ENCODE results near the gene RAMP2.
"Not testable (repeated sequence)": the region's sequence is repeated elsewhere in the genome, so short reads cannot be mapped to it uniquely, and the experiment has no call there.

Gene RAMP2, protein sequence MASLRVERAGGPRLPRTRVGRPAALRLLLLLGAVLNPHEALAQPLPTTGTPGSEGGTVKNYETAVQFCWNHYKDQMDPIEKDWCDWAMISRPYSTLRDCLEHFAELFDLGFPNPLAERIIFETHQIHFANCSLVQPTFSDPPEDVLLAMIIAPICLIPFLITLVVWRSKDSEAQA

GRCh38 chr17:42760652-42761581, at the start of gene RAMP2:
Gene RAMP2 (plus strand): TSS chr17:42761227. CDS start chr17:42761262, 35 bp downstream.
- H3K9ac ChIP-seq (ENCODE audit: low read length) = no peak within 1 kb of the TSS

DNA sequence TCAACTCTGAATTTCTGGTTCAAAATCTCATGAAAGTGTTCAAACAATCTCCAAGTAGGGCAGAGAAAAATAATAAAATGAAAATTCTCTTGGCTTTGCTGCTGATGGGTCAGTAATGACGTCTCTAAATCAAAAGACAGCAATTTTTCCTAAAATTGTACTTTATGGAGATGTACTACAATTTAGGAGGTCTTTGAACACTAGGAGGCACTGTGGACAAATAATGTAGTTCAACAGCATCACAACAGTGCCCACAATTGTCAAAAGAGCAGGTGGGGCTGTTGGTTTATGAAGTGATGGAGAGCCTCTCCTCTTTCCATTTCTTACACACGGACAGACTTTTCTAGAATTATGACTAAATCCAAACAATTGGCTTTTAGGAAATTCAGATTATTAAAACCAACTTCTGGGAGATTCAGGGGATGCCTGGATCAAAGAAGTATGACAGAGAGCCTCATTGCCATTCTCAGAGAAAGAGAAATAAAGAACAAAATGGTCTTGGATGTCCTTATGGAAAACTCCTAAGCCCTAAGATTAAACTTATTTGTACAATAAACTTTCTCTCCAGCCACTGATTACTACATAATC, 39.9 kb upstream of the RAMP2 start:
- Histone ChIP-seq H3K9ac (ENCODE audit: low read length) (no peak overlapping the region), H3K9me3 (ENCODE audit: control insufficient read depth, low read depth, low read length) (no peaks in the 10 kb centered on the region), H3K27ac (ENCODE audit: low read length) (no peak overlapping the region), H3K4me1 (ENCODE audit: control insufficient read depth, low read depth, low read length) (no peaks in the 10 kb centered on the region), H3K27me3 (ENCODE audit: control insufficient read depth, insufficient read depth, low read length) (no peaks in the 10 kb centered on the region), H3K36me3 (ENCODE audit: control insufficient read depth, low read depth, low read length) (peaks cover 56% of the 10 kb centered on the region), H3K4me3 (ENCODE audit: low read length) (no peak overlapping the region)

More at GRCh38 chr17:42760652-42761581, at the start of gene RAMP2:
- Histone ChIP-seq H3K4me3 (ENCODE audit: low read length) (peak within 1 kb of the TSS; percentile 69), H3K36me3 (ENCODE audit: control insufficient read depth, low read depth, low read length) (no peaks in the 10 kb centered on the region), H3K4me1 (ENCODE audit: control insufficient read depth, low read depth, low read length) (peaks cover 14% of the 10 kb centered on the region), H3K27ac (ENCODE audit: low read length) (no peak within 1 kb of the TSS), H3K9me3 (ENCODE audit: control insufficient read depth, low read depth, low read length) (no peaks in the 10 kb centered on the region), H3K27me3 (ENCODE audit: control insufficient read depth, insufficient read depth, low read length) (peaks cover 30% of the 10 kb centered on the region)

GRCh38 chr17:42723636-42724035, 37.4 kb upstream of the RAMP2 start:
- Histone ChIP-seq H3K9ac (ENCODE audit: low read length) (no peak overlapping the region), H3K9me3 (ENCODE audit: control insufficient read depth, low read depth, low read length) (no peaks in the 10 kb centered on the region), H3K4me1 (ENCODE audit: control insufficient read depth, low read depth, low read length) (no peaks in the 10 kb centered on the region), H3K27ac (ENCODE audit: low read length) (no peak overlapping the region), H3K4me3 (ENCODE audit: low read length) (no peak overlapping the region), H3K36me3 (ENCODE audit: control insufficient read depth, low read depth, low read length) (peaks cover 45% of the 10 kb centered on the region), H3K27me3 (ENCODE audit: control insufficient read depth, insufficient read depth, low read length) (no peaks in the 10 kb centered on the region)

DNA sequence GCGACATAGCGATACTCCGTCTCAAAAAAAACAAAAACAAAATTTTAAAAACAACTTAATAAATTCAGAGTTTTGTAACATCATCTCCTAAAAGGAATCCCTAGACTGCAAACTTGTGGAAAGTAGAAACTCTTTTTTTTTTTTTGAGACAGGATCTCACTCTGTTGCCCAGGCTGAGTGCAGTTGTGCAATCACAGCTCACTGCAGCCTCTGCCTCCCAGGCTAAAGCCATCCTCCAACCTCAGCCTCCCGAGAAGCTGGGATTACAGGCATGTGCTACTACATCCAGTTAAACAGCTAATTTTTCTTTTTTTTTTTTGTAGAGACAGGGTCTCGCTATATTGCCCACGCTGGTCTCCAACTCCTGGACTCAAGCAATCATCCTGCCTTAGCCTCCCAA, 35.9 kb upstream of the RAMP2 start:
- Histone ChIP-seq H3K36me3 (ENCODE audit: control insufficient read depth, low read depth, low read length) (peaks cover 40% of the 10 kb centered on the region), H3K4me1 (ENCODE audit: control insufficient read depth, low read depth, low read length) (no peaks in the 10 kb centered on the region)

GRCh38 chr17:42740699-42741098, 20.3 kb upstream of the RAMP2 start:
- Histone ChIP-seq H3K9ac (ENCODE audit: low read length) (no peak overlapping the region), H3K9me3 (ENCODE audit: control insufficient read depth, low read depth, low read length) (peaks cover 4% of the 10 kb centered on the region), H3K36me3 (ENCODE audit: control insufficient read depth, low read depth, low read length) (no peaks in the 10 kb centered on the region), H3K4me1 (ENCODE audit: control insufficient read depth, low read depth, low read length) (peaks cover 6% of the 10 kb centered on the region), H3K27ac (ENCODE audit: low read length) (no peak overlapping the region), H3K4me3 (ENCODE audit: low read length) (no peak overlapping the region), H3K27me3 (ENCODE audit: control insufficient read depth, insufficient read depth, low read length) (peaks cover 8% of the 10 kb centered on the region)

More for the DNA sequence above, 35.9 kb upstream of the RAMP2 start:
- H3K9ac ChIP-seq (ENCODE audit: low read length) = no peak overlapping the region
- no peaks in the 10 kb centered on the region for H3K27me3 ChIP-seq (ENCODE audit: control insufficient read depth, insufficient read depth, low read length)
- no peak overlapping the region for H3K27ac ChIP-seq (ENCODE audit: low read length)
- H3K4me3 ChIP-seq (ENCODE audit: low read length) = no peak overlapping the region
- H3K9me3 ChIP-seq (ENCODE audit: control insufficient read depth, low read depth, low read length) = no peaks in the 10 kb centered on the region

DNA sequence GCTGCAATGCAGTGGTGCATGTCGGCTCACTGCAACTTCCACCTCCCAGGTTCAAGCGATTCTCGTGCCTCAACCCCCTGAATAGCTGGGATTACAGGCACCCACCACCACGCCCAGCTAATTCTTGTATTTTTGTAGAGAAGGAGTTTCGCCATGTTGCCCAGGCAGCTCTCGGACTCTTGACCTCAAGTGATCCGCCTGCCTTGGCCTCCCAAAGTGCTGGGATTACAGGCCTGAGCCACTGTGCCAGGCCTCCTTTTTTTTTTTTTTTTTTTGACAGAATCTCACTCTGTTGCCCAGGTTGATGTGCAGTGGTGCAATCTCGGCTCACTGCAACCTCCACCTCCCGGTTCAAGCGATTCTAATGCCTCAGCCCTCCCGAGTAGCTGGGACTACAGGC, 18.1 kb upstream of the RAMP2 start:
- not testable (repeated sequence) for H3K4me1 ChIP-seq (ENCODE audit: control insufficient read depth, low read depth, low read length); H3K9me3 ChIP-seq (ENCODE audit: control insufficient read depth, low read depth, low read length); H3K4me3 ChIP-seq (ENCODE audit: low read length); H3K36me3 ChIP-seq (ENCODE audit: control insufficient read depth, low read depth, low read length); H3K27ac ChIP-seq (ENCODE audit: low read length); H3K9ac ChIP-seq (ENCODE audit: low read length)
- peaks cover 25% of the 10 kb centered on the region for H3K27me3 ChIP-seq (ENCODE audit: control insufficient read depth, insufficient read depth, low read length)

- peaks cover 15% of the 10 kb centered on the region for H3K4me1 ChIP-seq (ENCODE audit: control insufficient read depth, low read depth, low read length)
- H3K27ac ChIP-seq (ENCODE audit: low read length) = peak overlapping the region; percentile 21
- H3K36me3 ChIP-seq (ENCODE audit: control insufficient read depth, low read depth, low read length) = no peaks in the 10 kb centered on the region
- H3K27me3 ChIP-seq (ENCODE audit: control insufficient read depth, insufficient read depth, low read length) = peaks cover 28% of the 10 kb centered on the region
- peak overlapping the region; percentile 67 for H3K9ac ChIP-seq (ENCODE audit: low read length)
- peak overlapping the region; percentile 72 for H3K4me3 ChIP-seq (ENCODE audit: low read length)
- H3K9me3 ChIP-seq (ENCODE audit: control insufficient read depth, low read depth, low read length) = peaks cover 4% of the 10 kb centered on the region
Observed at GRCh38 chr17:42743595-42744282, 17.3 kb upstream of the RAMP2 start.

- Histone ChIP-seq H3K4me3 (ENCODE audit: low read length) (peak overlapping the region; percentile 72), H3K9ac (ENCODE audit: low read length) (peak overlapping the region; percentile 67)
Observed at GRCh38 chr17:42744283-42744805, 16.7 kb upstream of the RAMP2 start.

DNA sequence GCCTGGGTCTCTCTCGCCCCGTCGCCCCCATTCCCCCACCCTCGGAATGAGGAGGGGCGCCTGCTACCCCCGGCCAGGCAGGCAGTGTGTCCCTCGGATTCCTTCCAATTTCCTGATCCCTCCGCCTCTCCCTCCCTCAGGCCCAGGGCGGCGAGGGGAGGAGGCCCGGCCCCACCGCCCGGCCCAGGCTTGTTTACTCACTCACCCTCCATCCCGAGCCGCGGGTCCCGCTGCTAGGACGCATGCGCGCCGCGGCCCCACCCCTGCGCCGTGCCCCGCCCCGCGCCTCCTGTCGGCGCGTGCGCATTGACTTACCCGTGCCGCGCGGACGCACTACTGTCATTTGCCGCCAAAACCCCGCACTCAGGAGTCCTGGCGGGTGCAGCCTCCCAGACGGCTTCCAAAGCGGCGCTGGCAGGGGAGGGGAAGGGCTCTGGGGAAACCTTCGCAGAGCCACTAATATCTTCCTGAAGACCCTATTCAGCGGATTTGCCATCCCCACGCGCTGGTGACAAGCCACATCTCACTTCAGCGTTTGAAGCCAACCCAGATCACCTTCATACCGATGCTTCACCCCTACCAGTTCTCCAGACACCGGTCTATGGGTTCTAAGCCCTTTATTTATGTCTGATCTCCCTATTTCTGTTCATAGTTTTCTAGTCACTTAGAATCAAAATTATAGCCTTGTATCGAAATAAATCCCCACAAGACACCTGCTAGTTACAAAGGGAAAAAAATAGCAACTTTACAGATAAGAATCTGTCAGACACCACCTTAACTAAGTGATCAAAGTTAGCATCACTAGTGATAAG, 16.0 kb upstream of the RAMP2 start, which contains the start of gene EZH1:
Gene EZH1 (minus strand): TSS at position 235 of the 812 bp plus-strand sequence. CDS start 16,099 bp downstream, outside the sequence.
- Histone ChIP-seq H3K4me3 (ENCODE audit: low read length) (peak within 1 kb of the TSS; percentile 72), H3K27ac (ENCODE audit: low read length) (peak within 1 kb of the TSS; percentile 21), H3K4me1 (ENCODE audit: control insufficient read depth, low read depth, low read length) (peaks cover 16% of the 10 kb centered on the region)

More at GRCh38 chr17:42744283-42744805, 16.7 kb upstream of the RAMP2 start:
- H3K36me3 ChIP-seq (ENCODE audit: control insufficient read depth, low read depth, low read length) = no peaks in the 10 kb centered on the region
- peak overlapping the region; percentile 21 for H3K27ac ChIP-seq (ENCODE audit: low read length)
- peaks cover 16% of the 10 kb centered on the region for H3K4me1 ChIP-seq (ENCODE audit: control insufficient read depth, low read depth, low read length)
- H3K27me3 ChIP-seq (ENCODE audit: control insufficient read depth, insufficient read depth, low read length) = peaks cover 28% of the 10 kb centered on the region
- H3K9me3 ChIP-seq (ENCODE audit: control insufficient read depth, low read depth, low read length) = peaks cover 4% of the 10 kb centered on the region

GRCh38 chr17:42748202-42748907, 12.7 kb upstream of the RAMP2 start:
- no peak overlapping the region for H3K27ac ChIP-seq (ENCODE audit: low read length)

More for the DNA sequence above, 16.0 kb upstream of the RAMP2 start, which contains the start of gene EZH1:
- peaks cover 28% of the 10 kb centered on the region for H3K27me3 ChIP-seq (ENCODE audit: control insufficient read depth, insufficient read depth, low read length)
- H3K36me3 ChIP-seq (ENCODE audit: control insufficient read depth, low read depth, low read length) = no peaks in the 10 kb centered on the region
- peaks cover 4% of the 10 kb centered on the region for H3K9me3 ChIP-seq (ENCODE audit: control insufficient read depth, low read depth, low read length)
- peak within 1 kb of the TSS; percentile 67 for H3K9ac ChIP-seq (ENCODE audit: low read length)

More at GRCh38 chr17:42748202-42748907, 12.7 kb upstream of the RAMP2 start:
- Histone ChIP-seq H3K4me3 (ENCODE audit: low read length) (no peak overlapping the region), H3K4me1 (ENCODE audit: control insufficient read depth, low read depth, low read length) (peaks cover 16% of the 10 kb centered on the region), H3K27me3 (ENCODE audit: control insufficient read depth, insufficient read depth, low read length) (peaks cover 28% of the 10 kb centered on the region), H3K36me3 (ENCODE audit: control insufficient read depth, low read depth, low read length) (no peaks in the 10 kb centered on the region), H3K9ac (ENCODE audit: low read length) (no peak overlapping the region), H3K9me3 (ENCODE audit: control insufficient read depth, low read depth, low read length) (peaks cover 4% of the 10 kb centered on the region)

Measured in iPS-18a (cell line).